ENCODE measurements around the gene SYTL3.

GRCh38 chr6:158763434-158764182, 113.8 kb downstream of the SYTL3 start:
- TF ChIP-seq FOXJ3 (CRISPR knock-in tag; IDR thresholded peaks at IDR 0.05; ENCODE audit: borderline replicate concordance) (no peak), ZNF281 (CRISPR knock-in tag; IDR thresholded peaks at IDR 0.05) (no peak), JUN (CRISPR knock-in tag; IDR thresholded peaks at IDR 0.05) (no peak), CTCF (IDR thresholded peaks at IDR 0.05) (no peak), ZNF423 (CRISPR knock-in tag; IDR thresholded peaks at IDR 0.05) (no peak)

All from WTC11 (cell line).